IPS-20b (cell line): ENCODE results near the gene GPR132.
"Not testable (repeated sequence)": the region's sequence is repeated elsewhere in the genome, so short reads cannot be mapped to it uniquely, and the experiment has no call there.

Experiments used
- H3K27ac ChIP-seq: one replicate; pipeline ENCODE4 v1.5.1; 2013; ENCODE audit warnings: low read length
- H3K27me3 ChIP-seq: 2 replicates; pipeline ENCODE4 v1.6.1; 2013; ENCODE audit warnings: mild to moderate bottlenecking, low read length, inconsistent platforms; ENCODE audit not compliant: insufficient read depth
- H3K36me3 ChIP-seq: 2 replicates; pipeline ENCODE4 v1.6.1; 2013; ENCODE audit warnings: low read depth, mild to moderate bottlenecking, inconsistent platforms, low read length, moderate library complexity; ENCODE audit not compliant: insufficient read depth
- H3K4me1 ChIP-seq: 2 replicates; pipeline ENCODE4 v1.6.1; 2013; ENCODE audit warnings: mild to moderate bottlenecking, control low read depth, inconsistent platforms, low read length, moderate library complexity; ENCODE audit not compliant: insufficient read depth
- H3K4me3 ChIP-seq: 2 replicates; pipeline ENCODE4 v1.5.1; 2013; ENCODE audit warnings: mild to moderate bottlenecking, low read length, inconsistent platforms
- H3K9ac ChIP-seq: 2 replicates; pipeline ENCODE4 v1.6.1; 2013; ENCODE audit warnings: low read depth, mild to moderate bottlenecking, inconsistent platforms, low read length, moderate library complexity
- H3K9me3 ChIP-seq: 2 replicates; pipeline ENCODE4 v1.6.1; 2013; ENCODE audit warnings: mild to moderate bottlenecking, low read depth, low read length, inconsistent platforms; ENCODE audit not compliant: insufficient read depth

Gene GPR132

GRCh38 chr14:105081473-105081872 lies 16.2 kb upstream of the GPR132 start:
- not testable (repeated sequence) for H3K4me3 ChIP-seq, H3K9me3 ChIP-seq, H3K4me1 ChIP-seq, H3K27ac ChIP-seq, H3K36me3 ChIP-seq, H3K9ac ChIP-seq
- H3K27me3 ChIP-seq = peaks cover 28% of the 10 kb centered on the region

GRCh38 chr14:105080161-105080560 lies 14.9 kb upstream of the GPR132 start:
- Histone ChIP-seq H3K4me1 (peaks cover 6% of the 10 kb centered on the region; the same call in 1 of the 2 replicates), H3K27ac (no peak overlapping the region), H3K9me3 (peaks cover 5% of the 10 kb centered on the region; the same call in 1 of the 2 replicates), H3K4me3 (no peak overlapping the region), H3K36me3 (no peaks in the 10 kb centered on the region), H3K9ac (no peak overlapping the region), H3K27me3 (peaks cover 15% of the 10 kb centered on the region)

- H3K27me3 ChIP-seq = no peaks in the 10 kb centered on the region
- H3K27ac ChIP-seq = no peak overlapping the region
- no peak overlapping the region for H3K4me3 ChIP-seq
- peaks cover 5% of the 10 kb centered on the region; the same call in 1 of the 2 replicates for H3K9me3 ChIP-seq
- H3K9ac ChIP-seq = no peak overlapping the region
- H3K4me1 ChIP-seq = peaks cover 6% of the 10 kb centered on the region; the same call in 1 of the 2 replicates
- H3K36me3 ChIP-seq = no peaks in the 10 kb centered on the region
Observed at GRCh38 chr14:105078294-105078693, 13.1 kb upstream of the GPR132 start.

- H3K27me3 ChIP-seq = no peaks in the 10 kb centered on the region
- no peak overlapping the region for H3K9ac ChIP-seq
- no peak overlapping the region for H3K27ac ChIP-seq
- peaks cover 6% of the 10 kb centered on the region; the same call in 1 of the 2 replicates for H3K4me1 ChIP-seq
- no peaks in the 10 kb centered on the region for H3K36me3 ChIP-seq
- no peak overlapping the region for H3K4me3 ChIP-seq
- H3K9me3 ChIP-seq = peaks cover 5% of the 10 kb centered on the region; the same call in 1 of the 2 replicates
Observed at GRCh38 chr14:105077649-105077995, 12.4 kb upstream of the GPR132 start.

GRCh38 chr14:105076805-105077648 lies 11.8 kb upstream of the GPR132 start:
- Histone ChIP-seq H3K4me3 (no peak overlapping the region), H3K4me1 (peaks cover 6% of the 10 kb centered on the region; the same call in 1 of the 2 replicates), H3K36me3 (no peaks in the 10 kb centered on the region), H3K9ac (no peak overlapping the region), H3K27ac (no peak overlapping the region), H3K9me3 (peaks cover 5% of the 10 kb centered on the region; the same call in 1 of the 2 replicates), H3K27me3 (no peaks in the 10 kb centered on the region)

- H3K9me3 ChIP-seq = peaks cover 5% of the 10 kb centered on the region; the same call in 1 of the 2 replicates
- no peak overlapping the region for H3K27ac ChIP-seq
- peaks cover 6% of the 10 kb centered on the region; the same call in 1 of the 2 replicates for H3K4me1 ChIP-seq
- H3K9ac ChIP-seq = no peak overlapping the region
- H3K36me3 ChIP-seq = no peaks in the 10 kb centered on the region
- no peaks in the 10 kb centered on the region for H3K27me3 ChIP-seq
- no peak overlapping the region for H3K4me3 ChIP-seq
Observed at GRCh38 chr14:105076296-105076804, 11.1 kb upstream of the GPR132 start.

- Histone ChIP-seq H3K27ac (no peak overlapping the region), H3K9ac (no peak overlapping the region), H3K4me1 (peaks cover 6% of the 10 kb centered on the region; the same call in 1 of the 2 replicates), H3K36me3 (no peaks in the 10 kb centered on the region), H3K27me3 (no peaks in the 10 kb centered on the region), H3K4me3 (no peak overlapping the region), H3K9me3 (peaks cover 5% of the 10 kb centered on the region; the same call in 1 of the 2 replicates)
Observed at GRCh38 chr14:105075379-105076295, 10.4 kb upstream of the GPR132 start.

- H3K27ac ChIP-seq = no peak overlapping the region
- no peaks in the 10 kb centered on the region for H3K9me3 ChIP-seq
- H3K4me1 ChIP-seq = peaks cover 6% of the 10 kb centered on the region; the same call in 1 of the 2 replicates
- H3K27me3 ChIP-seq = no peaks in the 10 kb centered on the region
- H3K9ac ChIP-seq = no peak overlapping the region
- no peaks in the 10 kb centered on the region for H3K36me3 ChIP-seq
- no peak overlapping the region for H3K4me3 ChIP-seq
Observed at GRCh38 chr14:105074601-105075053, 9.4 kb upstream of the GPR132 start.

- H3K9me3 ChIP-seq = no peaks in the 10 kb centered on the region
- H3K27me3 ChIP-seq = no peaks in the 10 kb centered on the region
- H3K4me1 ChIP-seq = peaks cover 6% of the 10 kb centered on the region; the same call in 1 of the 2 replicates
- H3K4me3 ChIP-seq = no peak overlapping the region
- no peak overlapping the region for H3K9ac ChIP-seq
- H3K27ac ChIP-seq = no peak overlapping the region
- H3K36me3 ChIP-seq = no peaks in the 10 kb centered on the region
Observed at GRCh38 chr14:105073720-105074600, 8.7 kb upstream of the GPR132 start.

- no peaks in the 10 kb centered on the region for H3K36me3 ChIP-seq
- H3K9me3 ChIP-seq = no peaks in the 10 kb centered on the region
- H3K27ac ChIP-seq = no peak overlapping the region
- no peak overlapping the region for H3K9ac ChIP-seq
- peaks cover 6% of the 10 kb centered on the region; the same call in 1 of the 2 replicates for H3K4me1 ChIP-seq
- no peak overlapping the region for H3K4me3 ChIP-seq
- H3K27me3 ChIP-seq = no peaks in the 10 kb centered on the region
Observed at GRCh38 chr14:105072892-105073719, 7.9 kb upstream of the GPR132 start.
